Epithelial cell of proximal tubule (primary cell): ENCODE results near the gene CDK16. TPM values are rescaled to one million over a fixed set of nuclear protein-coding genes. Genes with fewer than 3 reads are reported as not detected.

Experiments used
- DNase-seq: peaks from one replicate; pipeline ENCODE4 v3.0.0-alpha.2; 2011; ENCODE audit warnings: low read depth
- H3K4me3 ChIP-seq: 2 replicates; pipeline ENCODE4 v1.5.1; 2011; ENCODE audit warnings: low read depth, mild to moderate bottlenecking, low read length
- CTCF ChIP-seq: conservative IDR thresholded peaks from 2 replicates; pipeline ENCODE4 v1.5.1; 2012; ENCODE audit warnings: low read depth, mild to moderate bottlenecking, low read length
- total RNA-seq: library from RNA; depleted of rRNA; stranded (reverse); fragments of >200 nt; gene quantifications from 2 replicates; pipeline ENCODE4 v1.2.3, GENCODE V29; 2015

CDK16 gene
- total RNA-seq, 1 donor from 2014 or later, result 83.4 TPM

- TF ChIP-seq CTCF, result no peak
- no peak for DNase-seq
- no peak overlapping the region for H3K4me3 ChIP-seq
Observed at GRCh38 chrX:47227334-47227583, 8.8 kb downstream of the CDK16 start.

- no peak for TF ChIP-seq CTCF
- H3K4me3 ChIP-seq, result no peak overlapping the region
- DNase-seq, result no peak
Observed at GRCh38 chrX:47228550-47229270, 10.2 kb downstream of the CDK16 start.

GRCh38 chrX:47229427-47229826 lies 10.9 kb downstream of the CDK16 start:
- TF ChIP-seq CTCF, result no peak
- no peak overlapping the region for H3K4me3 ChIP-seq
- no peak for DNase-seq

- no peak for DNase-seq
- TF ChIP-seq CTCF, result no peak
- H3K4me3 ChIP-seq, result no peak overlapping the region
Observed at GRCh38 chrX:47230136-47230868, 11.8 kb downstream of the CDK16 start.

GRCh38 chrX:47231167-47231566 lies 12.7 kb downstream of the CDK16 start:
- TF ChIP-seq CTCF, result no peak
- DNase-seq, result no peak
- no peak overlapping the region for H3K4me3 ChIP-seq

- TF ChIP-seq CTCF, result no peak
- peak overlapping the region; percentile 66 for H3K4me3 ChIP-seq
- DNase-seq, result no peak
Observed at GRCh38 chrX:47232197-47232802, 13.8 kb downstream of the CDK16 start.
